Measurements from ENCODE around the gene GNG7.
"Not testable (repeated sequence)": the region's sequence is repeated elsewhere in the genome, so short reads cannot be mapped to it uniquely, and the experiment has no call there.

GNG7 gene

DNA sequence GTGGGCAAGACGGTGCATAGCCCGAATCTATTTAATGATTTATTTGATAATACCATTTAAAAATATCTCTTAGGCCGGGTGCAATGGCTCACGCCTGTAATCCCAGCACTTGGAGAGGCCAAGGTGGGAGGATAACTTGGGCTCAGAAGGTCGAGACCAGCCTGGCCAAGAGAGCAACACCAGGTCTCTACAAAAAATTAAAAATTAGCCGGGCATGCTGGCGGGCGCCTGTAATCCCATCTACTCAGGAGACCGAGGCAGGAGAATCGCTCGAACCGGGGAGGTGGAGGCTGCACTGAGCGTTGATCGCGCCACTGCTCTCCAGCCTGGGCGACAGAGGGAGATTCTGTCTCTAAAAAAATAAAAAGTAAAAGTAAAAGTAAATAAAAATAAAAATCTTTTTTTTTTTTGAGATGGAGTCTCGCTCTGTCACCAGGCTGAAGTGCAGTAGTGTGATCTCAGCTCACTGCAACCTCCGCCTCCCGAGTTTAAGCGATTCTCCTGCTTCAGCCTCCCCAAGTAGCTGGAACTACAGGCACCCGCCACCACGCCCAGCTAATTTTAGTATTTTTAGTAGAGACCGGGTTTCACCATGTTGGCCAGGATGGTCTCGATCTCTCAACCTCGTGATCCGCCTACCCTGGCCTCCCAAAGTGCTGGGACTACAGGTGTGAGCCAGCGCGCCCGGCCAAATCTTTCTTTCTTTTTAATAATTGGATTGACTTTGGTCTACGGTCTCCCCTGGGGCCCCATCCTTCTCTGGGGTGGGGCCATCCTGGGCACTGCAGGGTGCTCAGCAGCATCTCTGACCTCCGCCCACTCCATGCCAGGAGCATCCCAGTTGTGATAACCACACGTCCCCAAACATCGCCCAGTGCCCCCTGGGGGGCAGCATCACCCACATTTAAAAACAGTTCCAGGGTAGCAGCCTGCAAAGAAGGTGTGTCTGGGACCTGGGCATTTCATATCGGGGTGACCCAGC lies 90.7 kb downstream of the GNG7 start:
- Histone ChIP-seq H3K9me3 (ENCODE audit: insufficient read depth, low read depth, low read length) (no peaks in the 10 kb centered on the region), H3K36me3 (ENCODE audit: insufficient read depth, low read length) (no peaks in the 10 kb centered on the region), H3K4me1 (ENCODE audit: insufficient read depth, low read length, poor library complexity, severe bottlenecking) (peaks cover 31% of the 10 kb centered on the region), H3K27me3 (ENCODE audit: insufficient read depth, low read length, poor library complexity, severe bottlenecking) (no peaks in the 10 kb centered on the region), H3K4me3 (ENCODE audit: low read length, poor library complexity, severe bottlenecking) (peak overlapping the region; percentile 76), H3K79me2 (ENCODE audit: insufficient read depth, low read length) (no peaks in the 10 kb centered on the region), H3K4me2 (ENCODE audit: low read depth, low read length, poor library complexity, severe bottlenecking) (peak overlapping the region; percentile 90), H3K9me2 (replicated peaks; ENCODE audit: low read depth, low read length) (no peaks in the 10 kb centered on the region), H2AFZ (ENCODE audit: low read length) (no peak overlapping the region), H4K20me1 (ENCODE audit: insufficient read depth, low read length, poor library complexity, severe bottlenecking) (no peaks in the 10 kb centered on the region), H3F3A (ENCODE audit: low read depth) (no peaks in the 10 kb centered on the region), H3K9ac (ENCODE audit: low read depth, low read length, poor library complexity, severe bottlenecking) (no peak overlapping the region)
- no peak for TF ChIP-seq EZH2phosphoT487 (IDR thresholded peaks at IDR 0.05; ENCODE audit: borderline replicate concordance)
- TF ChIP-seq, protein P1, sequence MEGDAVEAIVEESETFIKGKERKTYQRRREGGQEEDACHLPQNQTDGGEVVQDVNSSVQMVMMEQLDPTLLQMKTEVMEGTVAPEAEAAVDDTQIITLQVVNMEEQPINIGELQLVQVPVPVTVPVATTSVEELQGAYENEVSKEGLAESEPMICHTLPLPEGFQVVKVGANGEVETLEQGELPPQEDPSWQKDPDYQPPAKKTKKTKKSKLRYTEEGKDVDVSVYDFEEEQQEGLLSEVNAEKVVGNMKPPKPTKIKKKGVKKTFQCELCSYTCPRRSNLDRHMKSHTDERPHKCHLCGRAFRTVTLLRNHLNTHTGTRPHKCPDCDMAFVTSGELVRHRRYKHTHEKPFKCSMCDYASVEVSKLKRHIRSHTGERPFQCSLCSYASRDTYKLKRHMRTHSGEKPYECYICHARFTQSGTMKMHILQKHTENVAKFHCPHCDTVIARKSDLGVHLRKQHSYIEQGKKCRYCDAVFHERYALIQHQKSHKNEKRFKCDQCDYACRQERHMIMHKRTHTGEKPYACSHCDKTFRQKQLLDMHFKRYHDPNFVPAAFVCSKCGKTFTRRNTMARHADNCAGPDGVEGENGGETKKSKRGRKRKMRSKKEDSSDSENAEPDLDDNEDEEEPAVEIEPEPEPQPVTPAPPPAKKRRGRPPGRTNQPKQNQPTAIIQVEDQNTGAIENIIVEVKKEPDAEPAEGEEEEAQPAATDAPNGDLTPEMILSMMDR (conservative IDR thresholded peaks at IDR 0.05; ENCODE audit: low read length) = peak; percentile 51

DNA sequence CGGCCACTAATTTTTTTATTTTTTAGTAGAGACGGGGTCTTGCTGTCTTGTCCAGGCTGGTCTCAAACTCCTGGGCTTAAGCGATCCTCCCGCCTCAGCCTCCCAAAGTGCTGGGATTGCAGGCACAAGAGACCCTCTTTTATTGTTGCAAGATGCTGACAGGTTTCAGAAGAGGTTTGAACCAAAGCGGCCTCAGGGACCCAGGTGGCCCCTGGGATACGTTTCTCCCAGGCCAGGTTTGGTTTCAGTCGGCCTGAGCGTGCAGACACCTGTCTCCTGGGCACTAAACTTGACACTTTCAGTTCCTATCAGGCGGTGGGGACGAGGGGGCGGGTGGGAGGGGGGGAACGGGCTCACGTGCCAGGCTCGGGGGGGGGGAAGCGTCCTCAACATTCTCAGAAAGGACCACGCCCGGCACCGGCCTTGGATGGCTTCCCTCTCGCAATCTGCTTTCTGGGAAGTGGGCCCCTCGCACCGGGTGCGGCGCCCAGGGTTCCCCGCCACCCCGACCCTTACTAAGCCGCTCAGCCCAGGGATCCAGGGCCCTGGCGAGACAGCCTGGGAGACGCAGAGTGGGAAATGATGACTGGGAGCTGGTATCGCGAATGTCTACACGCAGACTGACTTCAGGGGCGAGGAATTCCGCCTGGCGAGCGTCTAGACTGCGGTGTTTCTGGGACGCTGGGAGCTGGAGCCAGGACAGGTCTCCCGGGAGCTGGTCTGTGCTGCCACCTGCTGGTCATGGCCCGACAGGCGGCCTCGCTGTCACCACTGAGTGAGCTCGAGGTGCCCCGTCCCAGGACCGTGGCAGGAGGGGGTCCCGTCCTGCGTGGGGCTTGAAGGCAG lies 91.6 kb downstream of the GNG7 start:
- Histone ChIP-seq H3K9me3 (ENCODE audit: insufficient read depth, low read depth, low read length) (no peaks in the 10 kb centered on the region), H4K20me1 (ENCODE audit: insufficient read depth, low read length, poor library complexity, severe bottlenecking) (no peaks in the 10 kb centered on the region), H2AFZ (ENCODE audit: low read length) (peak overlapping the region; percentile 97), H3F3A (ENCODE audit: low read depth) (no peaks in the 10 kb centered on the region), H3K79me2 (ENCODE audit: insufficient read depth, low read length) (no peaks in the 10 kb centered on the region), H3K36me3 (ENCODE audit: insufficient read depth, low read length) (no peaks in the 10 kb centered on the region), H3K4me3 (ENCODE audit: low read length, poor library complexity, severe bottlenecking) (peak overlapping the region; percentile 76), H3K27me3 (ENCODE audit: insufficient read depth, low read length, poor library complexity, severe bottlenecking) (no peaks in the 10 kb centered on the region), H3K9ac (ENCODE audit: low read depth, low read length, poor library complexity, severe bottlenecking) (peak overlapping the region; percentile 61), H3K4me2 (ENCODE audit: low read depth, low read length, poor library complexity, severe bottlenecking) (peak overlapping the region; percentile 90), H3K4me1 (ENCODE audit: insufficient read depth, low read length, poor library complexity, severe bottlenecking) (peaks cover 22% of the 10 kb centered on the region), H3K9me2 (replicated peaks; ENCODE audit: low read depth, low read length) (no peaks in the 10 kb centered on the region)
- TF ChIP-seq EZH2phosphoT487 (IDR thresholded peaks at IDR 0.05; ENCODE audit: borderline replicate concordance) = no peak
- TF ChIP-seq, protein P1 (conservative IDR thresholded peaks at IDR 0.05; ENCODE audit: low read length) = peak; percentile 95

DNA sequence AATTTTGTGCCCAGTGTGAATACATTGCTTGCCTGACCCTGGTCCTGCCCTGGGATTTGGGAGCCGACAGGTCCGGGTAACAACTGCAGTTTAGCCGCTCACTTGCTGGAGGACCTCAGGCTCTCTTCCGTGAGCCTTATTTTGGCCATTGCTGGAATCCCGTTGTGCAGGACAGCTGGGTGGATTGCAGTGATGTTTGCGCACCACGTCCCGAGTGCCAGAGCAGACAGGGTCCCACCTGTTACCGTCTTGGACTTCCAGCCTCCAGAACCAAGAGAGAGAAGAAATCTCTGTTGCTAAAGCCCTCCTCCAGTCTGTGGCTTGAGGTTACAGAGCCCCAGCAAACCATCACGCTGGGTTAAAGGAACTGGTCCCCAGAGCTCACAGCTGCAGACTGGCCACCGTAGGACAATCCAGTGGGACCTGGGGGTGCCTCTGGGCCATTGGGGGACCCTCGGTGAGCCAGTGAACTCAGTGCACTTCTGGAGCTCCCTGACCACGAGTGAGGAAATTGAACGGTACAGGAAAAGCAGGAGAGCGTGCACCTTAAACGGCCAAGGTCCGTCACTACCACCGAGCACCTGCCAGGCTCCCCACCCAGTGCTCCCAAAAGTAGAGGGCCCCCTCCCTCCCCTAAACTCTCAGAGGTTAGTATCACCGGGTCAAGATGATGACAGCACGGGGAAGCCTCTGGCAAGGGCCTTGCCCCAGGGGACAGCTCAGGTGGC lies 92.9 kb downstream of the GNG7 start:
- peaks cover 17% of the 10 kb centered on the region for H3K4me1 ChIP-seq (ENCODE audit: insufficient read depth, low read length, poor library complexity, severe bottlenecking)
- H3K4me3 ChIP-seq (ENCODE audit: low read length, poor library complexity, severe bottlenecking) = no peak overlapping the region
- no peak overlapping the region for H3K4me2 ChIP-seq (ENCODE audit: low read depth, low read length, poor library complexity, severe bottlenecking)

DNA sequence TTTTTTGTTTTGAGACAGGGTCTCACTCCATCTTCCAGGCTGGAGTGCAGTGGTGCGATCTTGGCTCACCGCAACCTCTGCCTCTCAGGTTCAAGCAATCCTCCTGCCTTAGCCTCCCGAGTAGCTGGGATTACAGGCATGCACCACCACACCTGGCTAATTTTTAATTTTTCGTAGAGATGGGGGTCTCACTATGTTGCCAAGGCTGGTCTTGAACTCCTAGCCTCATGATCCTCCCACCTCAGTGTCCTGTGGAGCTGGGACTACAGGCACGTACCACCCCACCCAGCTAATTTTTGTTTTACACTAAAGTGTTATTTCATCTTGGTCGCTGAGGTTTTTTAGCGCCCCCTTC lies 93.5 kb downstream of the GNG7 start:
- H3K36me3 ChIP-seq (ENCODE audit: insufficient read depth, low read length); H2AFZ ChIP-seq (ENCODE audit: low read length); H3K4me2 ChIP-seq (ENCODE audit: low read depth, low read length, poor library complexity, severe bottlenecking); H3K9ac ChIP-seq (ENCODE audit: low read depth, low read length, poor library complexity, severe bottlenecking); H3K9me3 ChIP-seq (ENCODE audit: insufficient read depth, low read depth, low read length); H3K4me3 ChIP-seq (ENCODE audit: low read length, poor library complexity, severe bottlenecking); H3K27me3 ChIP-seq (ENCODE audit: insufficient read depth, low read length, poor library complexity, severe bottlenecking); H4K20me1 ChIP-seq (ENCODE audit: insufficient read depth, low read length, poor library complexity, severe bottlenecking); H3F3A ChIP-seq (ENCODE audit: low read depth); H3K79me2 ChIP-seq (ENCODE audit: insufficient read depth, low read length); H3K9me2 ChIP-seq (replicated peaks; ENCODE audit: low read depth, low read length): not testable (repeated sequence)
- peaks cover 12% of the 10 kb centered on the region for H3K4me1 ChIP-seq (ENCODE audit: insufficient read depth, low read length, poor library complexity, severe bottlenecking)

More for the DNA sequence above, 92.9 kb downstream of the GNG7 start:
- Histone ChIP-seq H3K27me3 (ENCODE audit: insufficient read depth, low read length, poor library complexity, severe bottlenecking) (no peaks in the 10 kb centered on the region), H2AFZ (ENCODE audit: low read length) (no peak overlapping the region), H4K20me1 (ENCODE audit: insufficient read depth, low read length, poor library complexity, severe bottlenecking) (no peaks in the 10 kb centered on the region), H3K79me2 (ENCODE audit: insufficient read depth, low read length) (no peaks in the 10 kb centered on the region), H3K9me3 (ENCODE audit: insufficient read depth, low read depth, low read length) (no peaks in the 10 kb centered on the region), H3K36me3 (ENCODE audit: insufficient read depth, low read length) (no peaks in the 10 kb centered on the region), H3F3A (ENCODE audit: low read depth) (no peaks in the 10 kb centered on the region), H3K9ac (ENCODE audit: low read depth, low read length, poor library complexity, severe bottlenecking) (no peak overlapping the region), H3K9me2 (replicated peaks; ENCODE audit: low read depth, low read length) (no peaks in the 10 kb centered on the region)
- TF ChIP-seq EZH2phosphoT487 (IDR thresholded peaks at IDR 0.05; ENCODE audit: borderline replicate concordance) = no peak
- TF ChIP-seq, protein P1 (conservative IDR thresholded peaks at IDR 0.05; ENCODE audit: low read length) = no peak
